Activated T-helper 2 cell treated with anti-CD3 and anti-CD28 coated beads, Interferon-gamma antibody, Interleukin-2, Interleukin-4, amounts not matched to agents 10 μg/mL and 5 μg/mL and 100 μg/mL, durations not matched to agents 14 hours and 24 hours and 36 hours (primary cell): ENCODE data around the gene MYH7. TPM values are rescaled to one million over a fixed set of nuclear protein-coding genes. Genes with fewer than 3 reads are reported as not detected.

Experiments
- DNase-seq: peaks from one replicate; pipeline ENCODE4 v3.0.0; 2021; ENCODE audit warnings: low spot score
- H3K27ac Mint-ChIP-seq: one replicate; pipeline ENCODE4 v1.8.0; 2021; ENCODE audit warnings: mixed read lengths
- H3K27me3 Mint-ChIP-seq: one replicate; pipeline ENCODE4 v1.8.0; 2021; ENCODE audit warnings: low read depth, mixed read lengths
- H3K36me3 Mint-ChIP-seq: one replicate; pipeline ENCODE4 v1.8.0; 2021; ENCODE audit warnings: low read depth, mixed read lengths
- H3K4me1 Mint-ChIP-seq: one replicate; pipeline ENCODE4 v1.8.0; 2021; ENCODE audit warnings: low read depth, mixed read lengths
- H3K4me3 Mint-ChIP-seq: one replicate; pipeline ENCODE4 v1.8.0; 2021; ENCODE audit warnings: low read depth, mild to moderate bottlenecking, moderate library complexity, mixed read lengths
- H3K9me3 Mint-ChIP-seq: one replicate; pipeline ENCODE4 v1.8.0; 2021; ENCODE audit warnings: mixed read lengths
- intact Hi-C: fragments of 100-400 bp; cut with micrococcal nuclease; formaldehyde crosslinking; loops from one replicate; pipeline ENCODE4 v1.15.1; 2023
- total RNA-seq: library from RNA; stranded (reverse); gene quantifications from 2 replicates; pipeline ENCODE4 v1.2.3, GENCODE V29; 2022

Gene MYH7
- total RNA-seq, 1 donor from 2014 or later = not detected

- no peak for DNase-seq
- intact Hi-C loops = no loop called here
- H3K4me1 Mint-ChIP-seq = no peaks in the 10 kb centered on the region
- no peaks in the 10 kb centered on the region for H3K36me3 Mint-ChIP-seq
- H3K27me3 Mint-ChIP-seq = peaks cover 4% of the 10 kb centered on the region
- no peak overlapping the region for H3K4me3 Mint-ChIP-seq
- H3K9me3 Mint-ChIP-seq = no peaks in the 10 kb centered on the region
- H3K27ac Mint-ChIP-seq = no peak overlapping the region
These were observed 8.4 kb upstream of the MYH7 start for GRCh38 chr14:23443881-23444280.

GRCh38 chr14:23443411-23443812 lies 8.0 kb upstream of the MYH7 start:
- H3K27ac Mint-ChIP-seq = no peak overlapping the region
- intact Hi-C loops = no loop called here
- H3K4me1 Mint-ChIP-seq = no peaks in the 10 kb centered on the region
- no peaks in the 10 kb centered on the region for H3K36me3 Mint-ChIP-seq
- DNase-seq = no peak
- H3K9me3 Mint-ChIP-seq = no peaks in the 10 kb centered on the region
- no peak overlapping the region for H3K4me3 Mint-ChIP-seq
- peaks cover 4% of the 10 kb centered on the region for H3K27me3 Mint-ChIP-seq

- Mint-ChIP-seq H3K27ac (no peak overlapping the region), H3K27me3 (peaks cover 4% of the 10 kb centered on the region), H3K9me3 (no peaks in the 10 kb centered on the region), H3K4me3 (no peak overlapping the region), H3K36me3 (no peaks in the 10 kb centered on the region), H3K4me1 (no peaks in the 10 kb centered on the region)
- intact Hi-C loops = no loop called here
- no peak for DNase-seq
These were observed 7.4 kb upstream of the MYH7 start for GRCh38 chr14:23442721-23443356.

- Mint-ChIP-seq H3K36me3 (no peaks in the 10 kb centered on the region), H3K4me3 (no peak overlapping the region), H3K4me1 (no peaks in the 10 kb centered on the region), H3K9me3 (no peaks in the 10 kb centered on the region), H3K27me3 (peaks cover 4% of the 10 kb centered on the region), H3K27ac (no peak overlapping the region)
- DNase-seq = no peak
- intact Hi-C loops = no loop called here
These were observed 5.6 kb upstream of the MYH7 start for GRCh38 chr14:23441076-23441475.

GRCh38 chr14:23439107-23439835 lies 3.8 kb upstream of the MYH7 start:
- Mint-ChIP-seq H3K27ac (no peak overlapping the region), H3K36me3 (no peaks in the 10 kb centered on the region), H3K9me3 (no peaks in the 10 kb centered on the region), H3K4me3 (no peak overlapping the region), H3K4me1 (no peaks in the 10 kb centered on the region), H3K27me3 (peaks cover 4% of the 10 kb centered on the region)
- no peak for DNase-seq
- intact Hi-C loops = no loop called here

- Mint-ChIP-seq H3K9me3 (no peaks in the 10 kb centered on the region), H3K4me1 (no peaks in the 10 kb centered on the region), H3K27ac (no peak overlapping the region), H3K27me3 (peaks cover 2% of the 10 kb centered on the region), H3K36me3 (no peaks in the 10 kb centered on the region), H3K4me3 (no peak overlapping the region)
- intact Hi-C loops = no loop called here
- no peak for DNase-seq
These were observed 2.9 kb upstream of the MYH7 start for GRCh38 chr14:23438101-23438971.

- H3K27ac Mint-ChIP-seq = no peak overlapping the region
- no peaks in the 10 kb centered on the region for H3K4me1 Mint-ChIP-seq
- H3K4me3 Mint-ChIP-seq = no peak overlapping the region
- DNase-seq = no peak
- no peaks in the 10 kb centered on the region for H3K36me3 Mint-ChIP-seq
- no peaks in the 10 kb centered on the region for H3K9me3 Mint-ChIP-seq
- peaks cover 2% of the 10 kb centered on the region for H3K27me3 Mint-ChIP-seq
- intact Hi-C loops = no loop called here
These were observed 2.0 kb upstream of the MYH7 start for GRCh38 chr14:23437133-23438100.

- H3K36me3 Mint-ChIP-seq = no peaks in the 10 kb centered on the region
- intact Hi-C loops = no loop called here
- H3K4me3 Mint-ChIP-seq = no peak overlapping the region
- H3K4me1 Mint-ChIP-seq = no peaks in the 10 kb centered on the region
- no peak for DNase-seq
- H3K9me3 Mint-ChIP-seq = no peaks in the 10 kb centered on the region
- H3K27ac Mint-ChIP-seq = no peak overlapping the region
- H3K27me3 Mint-ChIP-seq = peaks cover 2% of the 10 kb centered on the region
These were observed 1.1 kb upstream of the MYH7 start for GRCh38 chr14:23436327-23437132.

GRCh38 chr14:23434488-23435222 lies 805 bp downstream of the MYH7 start:
- no peak overlapping the region for H3K27ac Mint-ChIP-seq

GRCh38 chr14:23433457-23433856 lies 2.0 kb downstream of the MYH7 start:
- H3K9me3 Mint-ChIP-seq = no peaks in the 10 kb centered on the region
- no peaks in the 10 kb centered on the region for H3K36me3 Mint-ChIP-seq
- intact Hi-C loops = no loop called here
- H3K4me3 Mint-ChIP-seq = no peak overlapping the region
- H3K27ac Mint-ChIP-seq = no peak overlapping the region
- H3K27me3 Mint-ChIP-seq = no peaks in the 10 kb centered on the region
- no peaks in the 10 kb centered on the region for H3K4me1 Mint-ChIP-seq
- no peak for DNase-seq

More at GRCh38 chr14:23434488-23435222, 805 bp downstream of the MYH7 start:
- Mint-ChIP-seq H3K4me1 (no peaks in the 10 kb centered on the region), H3K4me3 (no peak overlapping the region), H3K27me3 (no peaks in the 10 kb centered on the region), H3K9me3 (no peaks in the 10 kb centered on the region), H3K36me3 (no peaks in the 10 kb centered on the region)
- DNase-seq = no peak
- intact Hi-C loops = no loop called here

GRCh38 chr14:23432946-23433345 lies 2.5 kb downstream of the MYH7 start:
- intact Hi-C loops = no loop called here
- H3K4me1 Mint-ChIP-seq = no peaks in the 10 kb centered on the region
- H3K4me3 Mint-ChIP-seq = no peak overlapping the region
- H3K36me3 Mint-ChIP-seq = no peaks in the 10 kb centered on the region
- no peak overlapping the region for H3K27ac Mint-ChIP-seq
- H3K9me3 Mint-ChIP-seq = no peaks in the 10 kb centered on the region
- no peak for DNase-seq
- no peaks in the 10 kb centered on the region for H3K27me3 Mint-ChIP-seq
